ENCODE data around the gene BBS9. TPM values are rescaled to one million over a fixed set of nuclear protein-coding genes. Genes with fewer than 3 reads are reported as not detected.
"Not testable (repeated sequence)": the region's sequence is repeated elsewhere in the genome, so short reads cannot be mapped to it uniquely, and the experiment has no call there.

BBS9 gene
- total RNA-seq, 2 experiments from 2014 or later, result 9.2 to 9.5 TPM

GRCh38 chr7:33472348-33473025, 343.1 kb downstream of the BBS9 start:
- ChIA-PET POLR2A (no interaction called here), CTCF (no interaction called here)
- intact Hi-C loops (cut with micrococcal nuclease), result no loop called here
- Mint-ChIP-seq H3K27me3 (no peaks in the 10 kb centered on the region), H3K36me3 (peaks cover 2% of the 10 kb centered on the region), H3K4me1 (ENCODE audit: low read depth) (no peaks in the 10 kb centered on the region), H3K27ac (no peak overlapping the region), H3K9me3 (peaks cover under 1% of the 10 kb centered on the region), H3K4me3 (no peak overlapping the region)
- no peak for DNase-seq

GRCh38 chr7:33477719-33478480, 348.5 kb downstream of the BBS9 start:
- ChIA-PET POLR2A (no interaction called here), CTCF (no interaction called here)
- H3K27me3 Mint-ChIP-seq, result no peaks in the 10 kb centered on the region
- intact Hi-C loops (cut with micrococcal nuclease), result no loop called here
- no peak for DNase-seq
- no peaks in the 10 kb centered on the region for H3K4me1 Mint-ChIP-seq (ENCODE audit: low read depth)
- H3K4me3 Mint-ChIP-seq, result no peak overlapping the region
- H3K27ac Mint-ChIP-seq, result no peak overlapping the region
- peaks cover 11% of the 10 kb centered on the region for H3K9me3 Mint-ChIP-seq
- peaks cover 13% of the 10 kb centered on the region for H3K36me3 Mint-ChIP-seq

GRCh38 chr7:33484476-33484875, 355.1 kb downstream of the BBS9 start:
- H3K4me3 Mint-ChIP-seq; H3K4me1 Mint-ChIP-seq (ENCODE audit: low read depth); intact Hi-C loops (cut with micrococcal nuclease); H3K9me3 Mint-ChIP-seq; DNase-seq; H3K27me3 Mint-ChIP-seq; H3K27ac Mint-ChIP-seq; CTCF ChIA-PET; POLR2A ChIA-PET: not testable (repeated sequence)
- peaks cover 18% of the 10 kb centered on the region for H3K36me3 Mint-ChIP-seq

- Mint-ChIP-seq H3K9me3 (peaks cover 3% of the 10 kb centered on the region), H3K4me3 (no peak overlapping the region), H3K27me3 (no peaks in the 10 kb centered on the region), H3K4me1 (ENCODE audit: low read depth) (no peaks in the 10 kb centered on the region), H3K27ac (no peak overlapping the region), H3K36me3 (peaks cover 12% of the 10 kb centered on the region)
- intact Hi-C loops (cut with micrococcal nuclease), result no loop called here
- DNase-seq, result no peak
- ChIA-PET CTCF (no interaction called here), POLR2A (no interaction called here)
Observed at GRCh38 chr7:33485747-33486493, 356.6 kb downstream of the BBS9 start.

- H3K27ac Mint-ChIP-seq, result no peak overlapping the region
- peaks cover 12% of the 10 kb centered on the region for H3K36me3 Mint-ChIP-seq
- POLR2A ChIA-PET, result no interaction called here
- no peaks in the 10 kb centered on the region for H3K4me1 Mint-ChIP-seq (ENCODE audit: low read depth)
- intact Hi-C loops (cut with micrococcal nuclease), result no loop called here
- no peak overlapping the region for H3K4me3 Mint-ChIP-seq
- CTCF ChIA-PET, result no interaction called here
- DNase-seq, result no peak
- peaks cover 3% of the 10 kb centered on the region for H3K9me3 Mint-ChIP-seq
- H3K27me3 Mint-ChIP-seq, result no peaks in the 10 kb centered on the region
Observed at GRCh38 chr7:33486633-33487032, 357.3 kb downstream of the BBS9 start.

GRCh38 chr7:33487998-33488682, 358.8 kb downstream of the BBS9 start:
- peaks cover 10% of the 10 kb centered on the region for H3K36me3 Mint-ChIP-seq
- no peak overlapping the region for H3K4me3 Mint-ChIP-seq
- intact Hi-C loops (cut with micrococcal nuclease), result no loop called here
- ChIA-PET CTCF (interaction anchor here (0.7 kb wide), 1 partner anchor 392 kb away, joined by 3 read pairs; no protein-coding TSS in a partner anchor), POLR2A (no interaction called here)
- H3K27me3 Mint-ChIP-seq, result no peaks in the 10 kb centered on the region
- H3K4me1 Mint-ChIP-seq (ENCODE audit: low read depth), result no peaks in the 10 kb centered on the region
- H3K27ac Mint-ChIP-seq, result no peak overlapping the region
- no peak for DNase-seq
- H3K9me3 Mint-ChIP-seq, result peaks cover 3% of the 10 kb centered on the region

GRCh38 chr7:33494474-33494873, 365.1 kb downstream of the BBS9 start:
- Mint-ChIP-seq H3K4me3 (no peak overlapping the region), H3K9me3 (no peaks in the 10 kb centered on the region), H3K27ac (no peak overlapping the region), H3K27me3 (no peaks in the 10 kb centered on the region), H3K4me1 (ENCODE audit: low read depth) (no peaks in the 10 kb centered on the region), H3K36me3 (no peaks in the 10 kb centered on the region)
- no peak for DNase-seq
- ChIA-PET CTCF (no interaction called here), POLR2A (no interaction called here)
- intact Hi-C loops (cut with micrococcal nuclease), result no loop called here

GRCh38 chr7:33495207-33495606, 365.8 kb downstream of the BBS9 start:
- H3K4me1 Mint-ChIP-seq (ENCODE audit: low read depth), result no peaks in the 10 kb centered on the region
- H3K27ac Mint-ChIP-seq, result no peak overlapping the region
- ChIA-PET CTCF (no interaction called here), POLR2A (no interaction called here)
- no peaks in the 10 kb centered on the region for H3K9me3 Mint-ChIP-seq
- intact Hi-C loops (cut with micrococcal nuclease), result no loop called here
- H3K27me3 Mint-ChIP-seq, result no peaks in the 10 kb centered on the region
- no peak for DNase-seq
- H3K36me3 Mint-ChIP-seq, result no peaks in the 10 kb centered on the region
- H3K4me3 Mint-ChIP-seq, result no peak overlapping the region

GRCh38 chr7:33497051-33497450, 367.7 kb downstream of the BBS9 start:
- intact Hi-C loops (cut with micrococcal nuclease), result no loop called here
- Mint-ChIP-seq H3K4me3 (no peak overlapping the region), H3K27ac (no peak overlapping the region), H3K4me1 (ENCODE audit: low read depth) (no peaks in the 10 kb centered on the region), H3K9me3 (no peaks in the 10 kb centered on the region), H3K27me3 (no peaks in the 10 kb centered on the region), H3K36me3 (no peaks in the 10 kb centered on the region)
- CTCF ChIA-PET, result no interaction called here
- POLR2A ChIA-PET, result no interaction called here
- no peak for DNase-seq

- CTCF ChIA-PET, result no interaction called here
- no peaks in the 10 kb centered on the region for H3K9me3 Mint-ChIP-seq
- intact Hi-C loops (cut with micrococcal nuclease), result no loop called here
- H3K27ac Mint-ChIP-seq, result no peak overlapping the region
- POLR2A ChIA-PET, result no interaction called here
- no peak for DNase-seq
- H3K27me3 Mint-ChIP-seq, result no peaks in the 10 kb centered on the region
- H3K4me3 Mint-ChIP-seq, result no peak overlapping the region
- peaks cover 6% of the 10 kb centered on the region for H3K36me3 Mint-ChIP-seq
- H3K4me1 Mint-ChIP-seq (ENCODE audit: low read depth), result no peaks in the 10 kb centered on the region
Observed at GRCh38 chr7:33500703-33501701, 371.6 kb downstream of the BBS9 start.

GRCh38 chr7:33503014-33503413, 373.6 kb downstream of the BBS9 start:
- Mint-ChIP-seq H3K36me3 (peaks cover 9% of the 10 kb centered on the region), H3K27ac (no peak overlapping the region), H3K4me1 (ENCODE audit: low read depth) (no peaks in the 10 kb centered on the region), H3K27me3 (no peaks in the 10 kb centered on the region), H3K4me3 (no peak overlapping the region), H3K9me3 (no peaks in the 10 kb centered on the region)
- DNase-seq, result no peak
- intact Hi-C loops (cut with micrococcal nuclease), result no loop called here
- ChIA-PET CTCF (no interaction called here), POLR2A (no interaction called here)

Data from activated CD4-positive, alpha-beta memory T cell treated with anti-CD3 and anti-CD28 coated beads for 36 hours (primary cell).